Activated CD4-positive, alpha-beta T cell treated with anti-CD3 and anti-CD28 coated beads, Interleukin-2, amount 10 ng/mL, durations not matched to agents 7 days and 5 days (primary cell): ENCODE measurements around the gene IL19. TPM values are rescaled to one million over a fixed set of nuclear protein-coding genes. Genes with fewer than 3 reads are reported as not detected.

Experiments used
- CTCF ChIA-PET: fragments of 350-600 bp; sonication (Branson Sonifier 250); formaldehyde crosslinking; loops from one replicate; lab custom pipeline; 2021; ENCODE audit warnings: antibody characterized with exemption; lab: Charles Lee
- POLR2A ChIA-PET: fragments of 350-600 bp; sonication (Branson Sonifier 250); formaldehyde crosslinking; loops from one replicate; lab custom pipeline; 2021; ENCODE audit warnings: antibody characterized with exemption; lab: Charles Lee
- DNase-seq: peaks from one replicate; pipeline ENCODE4 v3.0.0-alpha.2; 2020
- H3K27ac Mint-ChIP-seq: one replicate; pipeline ENCODE4 v1.8.0; 2021; ENCODE audit warnings: mild to moderate bottlenecking, moderate library complexity, mixed read lengths
- H3K27me3 Mint-ChIP-seq: one replicate; pipeline ENCODE4 v1.8.0; 2021; ENCODE audit warnings: mixed read lengths
- H3K36me3 Mint-ChIP-seq: one replicate; pipeline ENCODE4 v1.8.0; 2021; ENCODE audit warnings: low read depth, mixed read lengths
- H3K4me1 Mint-ChIP-seq: one replicate; pipeline ENCODE4 v1.8.0; 2021; ENCODE audit warnings: mixed read lengths
- H3K4me3 Mint-ChIP-seq: one replicate; pipeline ENCODE4 v1.8.0; 2021; ENCODE audit warnings: mild to moderate bottlenecking, moderate library complexity, mixed read lengths
- H3K9me3 Mint-ChIP-seq: one replicate; pipeline ENCODE4 v1.8.0; 2021; ENCODE audit warnings: mixed read lengths
- total RNA-seq, 2 experiments: library from RNA; stranded (reverse); gene quantifications; one replicate each; pipeline ENCODE4 v1.2.3, GENCODE V29; 2021

The IL19 gene
- total RNA-seq, 2 experiments from 2014 or later: not detected

DNA sequence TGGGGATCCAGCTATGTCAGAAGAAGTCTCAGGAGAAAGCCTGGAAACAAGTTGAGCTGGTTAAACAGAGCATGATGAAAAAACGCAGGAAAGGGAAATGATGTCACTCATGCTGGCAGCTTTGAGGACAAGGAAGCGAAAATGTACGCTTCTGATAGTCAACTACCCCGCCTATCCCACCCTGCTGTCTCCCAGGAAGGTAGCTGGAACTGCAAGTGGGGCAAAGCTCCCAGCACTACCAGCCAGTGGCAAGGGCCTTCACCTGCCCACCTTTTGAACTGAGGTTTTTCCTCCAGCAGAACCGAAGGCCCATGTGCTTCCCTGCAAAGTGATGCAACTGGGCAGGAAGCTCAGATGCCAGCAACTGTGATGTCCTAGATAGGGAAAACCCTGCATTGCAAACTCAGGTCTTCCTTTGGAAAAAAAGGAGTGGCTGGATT is 88.5 kb downstream of the IL19 start:
- ChIA-PET POLR2A (no interaction called here), CTCF (interaction anchor here (1.0 to 1.7 kb wide), 6 partner anchors 9 to 124 kb away, joined by 3 to 6 read pairs (median 3); no protein-coding TSS in a partner anchor)
- Mint-ChIP-seq H3K27ac (peak overlapping the region; percentile 73), H3K27me3 (peaks cover 16% of the 10 kb centered on the region), H3K4me3 (no peak overlapping the region), H3K36me3 (peaks cover 3% of the 10 kb centered on the region), H3K9me3 (peaks cover 5% of the 10 kb centered on the region), H3K4me1 (peaks cover 15% of the 10 kb centered on the region)
- no peak for DNase-seq

GRCh38 chr1:206860165-206860564 is 89.6 kb downstream of the IL19 start:
- POLR2A ChIA-PET: no interaction called here

GRCh38 chr1:206863266-206863665 is 92.7 kb downstream of the IL19 start:
- ChIA-PET CTCF (interaction anchor here (0.5 to 1.5 kb wide), 3 partner anchors 13 to 50 kb away, joined by 3 to 4 read pairs (median 4); no protein-coding TSS in a partner anchor), POLR2A (no interaction called here)
- Mint-ChIP-seq H3K4me3 (no peak overlapping the region), H3K36me3 (peaks cover 3% of the 10 kb centered on the region), H3K4me1 (peaks cover 12% of the 10 kb centered on the region), H3K27me3 (peaks cover 33% of the 10 kb centered on the region), H3K9me3 (peaks cover 2% of the 10 kb centered on the region), H3K27ac (no peak overlapping the region)
- DNase-seq: no peak

More at GRCh38 chr1:206860165-206860564, 89.6 kb downstream of the IL19 start:
- Mint-ChIP-seq H3K36me3 (peaks cover 3% of the 10 kb centered on the region), H3K27me3 (peaks cover 16% of the 10 kb centered on the region), H3K27ac (no peak overlapping the region), H3K4me1 (peaks cover 18% of the 10 kb centered on the region), H3K9me3 (peaks cover 2% of the 10 kb centered on the region), H3K4me3 (no peak overlapping the region)
- DNase-seq: no peak
- CTCF ChIA-PET: interaction anchor here (1.2 to 1.7 kb wide), 4 partner anchors 8 to 52 kb away, joined by 3 to 6 read pairs (median 3); no protein-coding TSS in a partner anchor

DNA sequence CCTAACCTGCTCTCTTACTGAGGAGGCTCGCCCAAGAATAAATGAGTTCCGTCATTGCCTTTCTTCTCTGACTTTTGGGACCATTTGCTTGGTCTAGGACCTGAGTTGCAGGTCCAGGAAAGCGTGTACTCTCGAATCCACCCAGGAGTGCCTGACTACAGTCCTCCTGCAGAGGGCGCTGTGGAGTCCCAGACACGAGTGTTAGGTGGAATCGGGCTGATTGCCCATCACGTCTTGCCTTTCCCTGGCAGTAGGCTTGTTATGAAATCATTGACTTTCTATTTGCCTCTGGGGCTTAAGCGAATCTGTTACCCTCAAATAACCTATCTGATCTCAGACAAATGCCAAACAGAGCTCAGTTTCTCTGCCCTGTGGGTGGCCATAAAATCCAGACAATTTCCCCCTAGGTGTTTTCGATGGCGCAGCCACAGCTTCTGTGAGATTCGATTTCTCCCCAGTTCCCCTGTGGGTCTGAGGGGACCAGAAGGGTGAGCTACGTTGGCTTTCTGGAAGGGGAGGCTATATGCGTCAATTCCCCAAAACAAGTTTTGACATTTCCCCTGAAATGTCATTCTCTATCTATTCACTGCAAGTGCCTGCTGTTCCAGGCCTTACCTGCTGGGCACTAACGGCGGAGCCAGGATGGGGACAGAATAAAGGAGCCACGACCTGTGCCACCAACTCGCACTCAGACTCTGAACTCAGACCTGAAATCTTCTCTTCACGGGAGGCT is 94.5 kb downstream of the IL19 start, which contains the start of gene IL20:
Gene IL20 (plus strand): TSS at position 685 of the 733 bp plus-strand sequence. CDS start 230 bp downstream, outside the sequence.
- DNase-seq: peak; percentile 82
- Mint-ChIP-seq H3K9me3 (no peaks in the 10 kb centered on the region), H3K36me3 (no peaks in the 10 kb centered on the region), H3K4me1 (peaks cover 5% of the 10 kb centered on the region), H3K27ac (no peak within 1 kb of the TSS), H3K4me3 (no peak within 1 kb of the TSS), H3K27me3 (peaks cover 36% of the 10 kb centered on the region)
- ChIA-PET POLR2A (no interaction called here), CTCF (interaction anchor here (1.2 to 1.4 kb wide), 4 partner anchors 18 to 44 kb away, joined by 3 to 5 read pairs (median 4); no protein-coding TSS in a partner anchor)

GRCh38 chr1:206866062-206866461 is 95.5 kb downstream of the IL19 start:
- no peaks in the 10 kb centered on the region for H3K36me3 Mint-ChIP-seq
- peaks cover 5% of the 10 kb centered on the region for H3K4me1 Mint-ChIP-seq
- ChIA-PET CTCF (interaction anchor here (0.7 to 1.3 kb wide), 3 partner anchors 37 to 82 kb away, joined by 3 to 5 read pairs (median 3); no protein-coding TSS in a partner anchor), POLR2A (no interaction called here)
- no peak overlapping the region for H3K4me3 Mint-ChIP-seq
- no peak overlapping the region for H3K27ac Mint-ChIP-seq
- H3K9me3 Mint-ChIP-seq: peaks cover 2% of the 10 kb centered on the region
- no peak for DNase-seq
- peaks cover 36% of the 10 kb centered on the region for H3K27me3 Mint-ChIP-seq

GRCh38 chr1:206867239-206867638 is 96.7 kb downstream of the IL19 start:
- no peak overlapping the region for H3K4me3 Mint-ChIP-seq
- H3K27ac Mint-ChIP-seq: no peak overlapping the region
- ChIA-PET POLR2A (no interaction called here), CTCF (interaction anchor here (1.4 to 1.5 kb wide), 2 partner anchors 45 to 133 kb away, joined by 3 to 4 read pairs; no protein-coding TSS in a partner anchor)
- H3K36me3 Mint-ChIP-seq: peaks cover 2% of the 10 kb centered on the region
- DNase-seq: no peak
- H3K27me3 Mint-ChIP-seq: peaks cover 32% of the 10 kb centered on the region
- H3K4me1 Mint-ChIP-seq: peaks cover 5% of the 10 kb centered on the region
- peaks cover 12% of the 10 kb centered on the region for H3K9me3 Mint-ChIP-seq

DNA sequence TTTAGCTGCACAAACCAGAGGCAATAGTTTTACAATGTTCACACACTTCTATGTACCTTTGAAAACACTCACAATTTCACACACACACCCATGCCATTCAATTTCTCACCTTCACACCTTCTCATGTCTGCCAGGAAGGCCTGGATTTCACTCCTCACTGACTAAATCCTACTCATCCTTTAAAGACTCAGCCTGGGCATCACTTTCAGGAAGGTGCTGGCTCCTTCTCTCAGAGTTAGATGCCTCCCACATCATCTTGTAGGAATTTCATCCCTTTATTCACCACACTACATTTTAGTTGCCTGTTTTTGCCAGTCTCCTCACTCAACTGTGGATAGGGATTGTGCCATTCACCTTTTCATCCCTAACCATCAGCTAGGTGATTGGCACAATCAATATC is 97.1 kb downstream of the IL19 start:
- ChIA-PET POLR2A (no interaction called here), CTCF (interaction anchor here (0.7 to 1.5 kb wide), 5 partner anchors 8 to 133 kb away, joined by 3 to 4 read pairs (median 3); no protein-coding TSS in a partner anchor)
- Mint-ChIP-seq H3K9me3 (peaks cover 16% of the 10 kb centered on the region), H3K4me1 (peaks cover 5% of the 10 kb centered on the region), H3K4me3 (no peak overlapping the region), H3K36me3 (peaks cover 2% of the 10 kb centered on the region), H3K27ac (no peak overlapping the region), H3K27me3 (peaks cover 31% of the 10 kb centered on the region)
- DNase-seq: no peak

- Mint-ChIP-seq H3K27me3 (peaks cover 26% of the 10 kb centered on the region), H3K27ac (no peak overlapping the region), H3K9me3 (peaks cover 19% of the 10 kb centered on the region), H3K36me3 (peaks cover 2% of the 10 kb centered on the region), H3K4me3 (no peak overlapping the region), H3K4me1 (peaks cover 5% of the 10 kb centered on the region)
- POLR2A ChIA-PET: no interaction called here
- CTCF ChIA-PET: interaction anchor here (0.7 to 1.5 kb wide), 5 partner anchors 9 to 134 kb away, joined by 3 to 4 read pairs (median 3); no protein-coding TSS in a partner anchor
- no peak for DNase-seq
Measured at GRCh38 chr1:206868264-206868663, 97.7 kb downstream of the IL19 start.

DNA sequence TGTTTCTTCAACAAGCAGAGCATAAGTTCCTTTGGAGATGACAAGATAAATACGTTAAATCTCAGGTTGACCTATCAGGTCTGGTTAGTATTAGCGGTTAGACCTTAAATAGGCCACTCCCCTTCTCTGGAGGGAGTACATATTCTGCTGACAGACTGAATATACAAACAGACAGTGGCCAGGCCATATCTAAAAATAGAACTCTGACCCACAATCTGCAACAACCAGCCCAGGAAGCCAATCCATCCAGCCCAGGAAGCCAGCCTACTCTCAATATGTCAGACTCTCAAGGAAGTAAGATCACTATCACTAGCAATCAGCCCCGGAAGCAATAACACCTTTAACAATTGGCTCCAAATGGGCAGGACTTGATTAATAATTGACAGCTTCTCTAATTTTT is 101.6 kb downstream of the IL19 start:
- DNase-seq: no peak
- H3K4me3 Mint-ChIP-seq: no peak overlapping the region
- H3K4me1 Mint-ChIP-seq: no peaks in the 10 kb centered on the region
- H3K36me3 Mint-ChIP-seq: peaks cover 6% of the 10 kb centered on the region
- CTCF ChIA-PET: interaction anchor here (0.8 to 2.1 kb wide), 7 partner anchors 10 to 55 kb away, joined by 3 to 6 read pairs (median 3); no protein-coding TSS in a partner anchor
- peaks cover 34% of the 10 kb centered on the region for H3K9me3 Mint-ChIP-seq
- peaks cover 16% of the 10 kb centered on the region for H3K27me3 Mint-ChIP-seq
- no peak overlapping the region for H3K27ac Mint-ChIP-seq
- POLR2A ChIA-PET: no interaction called here

- Mint-ChIP-seq H3K4me1 (no peaks in the 10 kb centered on the region), H3K9me3 (peaks cover 47% of the 10 kb centered on the region), H3K27ac (no peak overlapping the region), H3K27me3 (peaks cover 7% of the 10 kb centered on the region), H3K4me3 (no peak overlapping the region), H3K36me3 (peaks cover 10% of the 10 kb centered on the region)
- ChIA-PET POLR2A (no interaction called here), CTCF (interaction anchor here (1.2 to 2.1 kb wide), 2 partner anchors 14 to 139 kb away, joined by 4 to 6 read pairs; no protein-coding TSS in a partner anchor)
- no peak for DNase-seq
Measured at GRCh38 chr1:206873603-206874188, 103.1 kb downstream of the IL19 start.

DNA sequence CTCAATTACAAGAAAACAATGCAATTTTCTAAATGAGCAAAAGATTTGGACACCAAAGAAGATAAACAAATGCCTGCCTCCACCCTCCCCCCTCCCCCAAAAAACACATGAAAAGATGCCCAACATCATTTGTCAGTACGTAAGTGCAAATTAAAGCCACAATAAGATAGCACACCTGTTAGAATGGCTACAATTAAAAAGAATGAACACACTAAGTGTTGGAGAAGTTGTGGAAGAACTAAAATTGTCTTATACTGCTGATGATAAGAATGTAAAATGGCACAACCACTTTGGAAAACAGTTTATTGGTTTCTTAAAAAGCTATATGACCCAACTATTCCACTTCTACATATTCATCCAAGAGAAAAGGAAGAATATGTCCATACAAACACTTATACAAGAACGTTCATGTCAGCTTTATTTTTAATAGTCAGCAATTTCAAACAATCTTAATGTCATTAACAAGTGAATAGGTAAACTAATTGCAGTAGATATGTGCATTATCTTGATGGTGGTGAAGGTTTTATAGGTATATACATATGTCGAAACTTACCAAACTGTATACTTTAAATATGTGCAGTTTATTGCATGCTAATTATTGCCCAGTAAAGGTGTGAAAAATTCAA is 105.3 kb downstream of the IL19 start:
- Mint-ChIP-seq H3K4me1 (no peaks in the 10 kb centered on the region), H3K9me3 (peaks cover 57% of the 10 kb centered on the region), H3K36me3 (peaks cover 15% of the 10 kb centered on the region), H3K4me3 (no peak overlapping the region), H3K27me3 (peaks cover 5% of the 10 kb centered on the region), H3K27ac (no peak overlapping the region)
- ChIA-PET POLR2A (no interaction called here), CTCF (interaction anchor here (0.6 kb wide), 1 partner anchor 13 kb away, joined by 3 read pairs; no protein-coding TSS in a partner anchor)
- DNase-seq: no peak

DNA sequence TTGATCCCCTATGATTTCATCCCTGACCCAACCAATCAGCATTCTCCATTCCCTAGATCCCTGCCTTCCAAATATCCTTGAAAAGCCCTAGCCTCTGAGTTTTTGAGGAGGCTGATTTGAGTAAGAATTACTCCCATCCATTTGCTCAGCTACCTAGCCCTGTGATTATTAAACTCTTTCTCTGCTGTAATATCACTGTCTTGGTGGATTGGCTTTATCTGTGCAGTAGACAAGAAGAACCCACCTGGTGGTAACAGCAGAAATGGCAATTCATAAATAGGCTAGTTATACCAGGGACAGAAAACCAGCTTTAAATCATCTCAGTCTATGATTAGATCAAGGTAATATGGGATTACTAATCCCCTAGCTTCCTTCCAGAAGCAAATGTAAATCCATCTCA is 107.9 kb downstream of the IL19 start:
- Mint-ChIP-seq H3K27me3 (peaks cover 5% of the 10 kb centered on the region), H3K4me1 (no peaks in the 10 kb centered on the region), H3K4me3 (no peak overlapping the region), H3K36me3 (peaks cover 13% of the 10 kb centered on the region), H3K9me3 (peaks cover 44% of the 10 kb centered on the region), H3K27ac (no peak overlapping the region)
- ChIA-PET POLR2A (no interaction called here), CTCF (no interaction called here)
- no peak for DNase-seq
